Stimulated activated CD4-positive, alpha-beta T cell treated with anti-CD3 and anti-CD28 coated beads, Interleukin-4, amount 100 ng/mL, for 1 hour (primary cell): Measurements from ENCODE around the gene SH3D19.
"Not testable (repeated sequence)": the region's sequence is repeated elsewhere in the genome, so short reads cannot be mapped to it uniquely, and the experiment has no call there.

Experiments
- DNase-seq: peaks from one replicate; pipeline ENCODE4 v3.0.0-alpha.2; 2020

Gene SH3D19

GRCh38 chr4:151143811-151144210 is 181.6 kb downstream of the SH3D19 start:
- DNase-seq: no peak

DNA sequence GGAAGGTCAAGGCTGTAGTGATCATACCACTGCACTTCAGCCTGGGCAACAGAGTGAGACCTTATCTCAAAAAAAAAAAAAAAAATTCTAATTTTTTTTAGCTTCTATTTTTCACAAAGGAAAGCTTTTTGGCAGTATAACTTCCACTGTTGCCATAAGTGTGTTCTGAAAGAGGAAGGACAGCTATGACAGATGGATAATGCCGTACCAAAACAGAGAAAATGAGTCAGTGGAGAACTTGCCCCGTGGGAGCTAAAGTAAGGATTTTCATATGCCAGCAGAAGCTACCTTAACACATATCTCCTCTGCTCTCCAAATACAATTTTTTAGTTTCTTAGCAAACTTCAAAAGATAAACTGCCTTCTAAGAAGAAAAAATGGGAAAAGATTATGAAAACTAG is 182.2 kb downstream of the SH3D19 start:
- no peak for DNase-seq

- no peak for DNase-seq
Observed at GRCh38 chr4:151142758-151143157, 182.6 kb downstream of the SH3D19 start.

GRCh38 chr4:151139814-151140213 is 185.6 kb downstream of the SH3D19 start:
- DNase-seq: no peak

DNA sequence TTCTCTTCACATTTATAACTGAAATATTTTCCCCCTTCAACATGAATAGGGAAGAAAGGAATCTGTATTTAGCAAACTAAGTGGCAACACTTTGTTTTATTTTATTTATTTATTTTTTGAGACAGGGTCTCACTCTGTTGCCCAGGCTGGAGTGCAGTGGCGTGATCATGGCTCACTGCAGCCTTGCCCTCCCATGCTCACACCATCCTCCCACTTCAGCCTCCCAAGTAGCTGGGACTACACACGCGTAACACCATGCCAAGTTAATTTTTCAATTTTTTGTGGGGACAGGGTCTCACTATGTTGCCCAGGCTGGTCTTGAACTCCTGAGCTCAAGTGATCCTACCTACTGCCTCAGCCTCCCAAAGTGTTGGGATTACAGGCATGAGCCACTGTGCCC is 189.4 kb downstream of the SH3D19 start:
- not testable (repeated sequence) for DNase-seq

DNA sequence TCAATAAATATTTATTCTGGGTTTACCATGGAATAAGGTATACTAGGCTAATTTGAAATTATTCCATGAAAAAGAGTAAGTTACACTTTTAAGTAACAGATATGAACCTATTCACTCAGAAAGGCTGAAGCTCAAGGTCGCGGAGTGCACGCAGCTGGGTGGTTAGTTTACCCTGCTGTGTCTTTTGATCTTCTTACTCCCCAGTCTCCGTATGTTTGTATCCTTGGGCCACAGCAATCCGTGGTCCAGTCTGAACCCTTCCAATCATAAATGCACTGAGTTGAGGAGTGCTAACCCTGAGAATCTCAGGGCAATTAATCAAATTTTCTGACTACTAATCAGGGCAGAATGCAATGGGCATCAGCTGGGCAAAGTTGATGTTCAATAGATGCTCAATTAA is 192.1 kb downstream of the SH3D19 start:
- DNase-seq: no peak

DNA sequence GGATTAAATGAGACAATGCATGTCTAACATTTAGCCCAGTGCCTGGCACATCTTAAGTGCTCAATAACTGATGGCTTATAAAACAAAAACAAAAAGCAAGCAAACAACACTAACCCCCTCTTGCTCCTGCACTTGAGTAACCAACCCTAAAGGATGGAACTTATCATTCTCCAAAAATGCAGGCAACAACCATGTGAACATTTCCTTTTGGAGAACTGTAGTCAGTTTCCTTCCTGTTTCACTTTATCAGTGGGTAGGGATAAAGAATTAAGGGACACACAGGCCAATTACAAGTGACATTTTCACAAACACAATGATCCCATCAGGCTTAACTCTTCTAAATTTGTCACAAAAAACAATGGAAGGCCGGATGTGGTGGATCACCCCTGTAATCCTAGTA is 195.6 kb downstream of the SH3D19 start:
- no peak for DNase-seq

GRCh38 chr4:151117371-151117962 is 207.9 kb downstream of the SH3D19 start:
- DNase-seq: peak; percentile 40

DNA sequence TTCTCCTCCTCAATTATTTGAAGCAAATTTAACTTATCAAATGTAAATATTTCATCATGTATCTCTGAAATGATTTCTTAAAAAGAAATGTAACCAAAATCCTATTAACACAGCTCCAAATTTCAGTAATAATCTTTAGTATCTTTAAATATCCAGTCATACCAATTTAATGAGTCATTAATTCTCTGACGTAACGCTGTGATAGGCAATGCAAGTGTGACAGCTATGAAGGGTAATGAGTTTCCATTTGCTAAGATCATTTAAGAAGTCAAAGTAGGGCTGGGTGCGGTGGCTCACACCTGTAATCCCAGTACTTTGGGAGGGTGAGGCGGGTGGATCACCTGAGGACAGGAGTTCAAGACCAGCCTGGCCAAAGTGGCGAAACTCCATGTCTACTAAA is 210.4 kb downstream of the SH3D19 start:
- DNase-seq: no peak

DNA sequence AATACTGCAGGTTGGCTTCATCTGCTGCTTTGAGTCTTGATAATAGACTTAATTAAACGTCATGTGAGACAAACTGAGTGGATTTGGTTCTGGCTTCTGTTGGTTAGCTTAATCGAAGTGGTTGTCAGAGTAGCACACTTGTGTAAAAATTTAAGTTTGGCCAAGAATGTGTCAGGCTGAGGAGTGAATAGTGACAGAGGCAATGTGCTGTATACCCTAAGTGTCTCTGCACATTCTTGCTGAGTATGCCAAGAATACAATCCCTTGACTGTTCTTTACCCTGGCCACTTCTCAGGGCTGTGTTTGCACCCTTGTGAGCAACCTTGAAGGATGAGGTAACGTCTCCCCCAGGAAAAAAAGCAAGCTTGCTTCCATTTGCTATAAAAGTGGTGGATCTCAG is 211.1 kb downstream of the SH3D19 start:
- no peak for DNase-seq

DNA sequence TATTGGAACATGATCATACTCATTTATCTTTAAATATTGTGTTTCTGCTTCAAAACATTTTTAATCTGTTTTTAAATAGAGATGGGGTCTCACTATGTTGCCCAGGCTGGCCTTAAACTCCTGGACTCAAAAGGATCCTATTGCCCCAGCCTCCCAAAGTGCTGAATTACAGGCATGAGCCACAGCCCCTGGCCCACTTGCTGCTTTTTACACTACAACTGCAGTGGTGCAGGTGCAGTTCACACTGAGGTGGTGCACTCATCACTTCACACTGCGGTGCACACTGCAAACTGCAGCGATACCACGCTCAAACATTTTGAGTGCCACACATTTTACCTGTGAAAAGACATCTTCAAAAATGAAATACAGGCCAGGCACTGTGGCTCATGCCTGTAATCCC is 215.2 kb downstream of the SH3D19 start:
- no peak for DNase-seq

DNA sequence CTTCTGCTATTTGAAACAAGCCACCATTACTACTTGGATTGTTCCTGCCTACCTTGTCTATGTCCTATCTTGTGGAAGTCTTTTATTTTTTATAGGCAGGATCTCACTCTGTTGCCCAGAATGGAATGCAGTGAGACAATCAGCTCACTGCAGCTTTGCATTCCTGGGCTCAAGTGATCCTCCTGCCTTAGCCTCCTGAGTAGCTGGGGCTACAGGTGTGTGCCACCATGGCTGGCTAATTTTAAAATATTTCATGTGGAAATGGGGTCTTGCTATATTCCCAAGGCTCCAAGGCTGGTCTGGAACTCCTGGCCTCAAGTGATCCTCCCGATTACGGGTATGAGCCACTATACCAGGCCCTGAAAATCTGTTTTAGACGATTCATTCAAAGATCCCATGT is 218.3 kb downstream of the SH3D19 start:
- DNase-seq: no peak

- no peak for DNase-seq
Observed at GRCh38 chr4:151105454-151106032, 219.9 kb downstream of the SH3D19 start.

DNA sequence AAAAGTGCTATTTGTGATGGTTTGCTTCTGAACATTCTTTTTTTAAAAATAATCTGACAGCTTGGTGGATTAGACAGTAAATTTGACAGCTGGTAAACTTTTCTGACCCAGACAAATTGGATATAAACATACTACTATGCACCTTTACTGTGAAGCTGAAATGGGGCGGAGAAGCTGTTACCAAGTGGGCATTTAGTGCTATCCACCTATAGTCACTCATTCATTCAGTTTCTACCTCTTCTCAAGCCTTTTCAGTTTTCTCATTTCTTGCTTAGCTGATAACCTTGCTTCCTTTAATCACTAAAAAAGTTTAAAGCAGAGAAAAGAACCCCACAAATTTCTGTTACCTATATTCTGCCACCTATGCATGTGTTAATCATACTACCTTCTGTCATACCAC is 220.8 kb downstream of the SH3D19 start:
- no peak for DNase-seq

DNA sequence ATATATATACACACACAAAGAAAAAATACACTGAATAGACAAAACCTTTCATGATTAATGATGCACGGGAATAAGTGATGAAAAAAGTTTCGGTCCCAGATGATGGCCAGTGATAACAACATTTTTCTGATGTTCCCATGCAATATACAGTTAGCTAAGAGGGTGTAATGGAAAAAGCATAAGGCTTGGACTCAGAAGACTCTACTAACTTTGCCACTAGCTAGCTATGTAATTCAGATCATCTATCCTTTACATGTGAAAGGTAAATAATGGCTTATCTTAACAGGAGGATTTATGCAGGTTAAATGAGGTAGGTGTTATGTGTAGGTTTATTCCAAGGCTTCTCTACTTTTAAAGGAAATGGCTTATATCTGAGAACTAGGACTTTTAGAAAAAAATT is 221.6 kb downstream of the SH3D19 start:
- DNase-seq: no peak

DNA sequence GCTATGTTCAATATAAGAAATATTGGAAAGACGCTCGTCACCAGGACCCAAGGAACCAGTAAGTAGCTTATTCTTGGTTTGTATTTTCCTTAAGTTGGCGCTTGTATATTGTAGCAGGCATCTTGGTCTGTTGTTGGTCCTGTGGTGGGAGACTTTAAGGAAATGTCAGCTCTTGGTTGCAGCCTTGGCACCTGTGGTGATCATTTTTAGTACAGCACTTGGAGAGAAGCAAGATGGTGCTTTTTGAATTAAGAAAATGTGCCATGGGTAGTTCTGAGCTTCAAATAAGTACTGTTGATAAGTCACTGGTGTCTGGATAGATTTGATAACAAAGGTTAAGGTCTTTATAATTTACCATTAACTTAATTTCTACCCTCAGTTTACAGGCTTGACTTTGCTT is 224.9 kb downstream of the SH3D19 start:
- no peak for DNase-seq

- no peak for DNase-seq
Observed at GRCh38 chr4:151099976-151100417, 225.4 kb downstream of the SH3D19 start.

DNA sequence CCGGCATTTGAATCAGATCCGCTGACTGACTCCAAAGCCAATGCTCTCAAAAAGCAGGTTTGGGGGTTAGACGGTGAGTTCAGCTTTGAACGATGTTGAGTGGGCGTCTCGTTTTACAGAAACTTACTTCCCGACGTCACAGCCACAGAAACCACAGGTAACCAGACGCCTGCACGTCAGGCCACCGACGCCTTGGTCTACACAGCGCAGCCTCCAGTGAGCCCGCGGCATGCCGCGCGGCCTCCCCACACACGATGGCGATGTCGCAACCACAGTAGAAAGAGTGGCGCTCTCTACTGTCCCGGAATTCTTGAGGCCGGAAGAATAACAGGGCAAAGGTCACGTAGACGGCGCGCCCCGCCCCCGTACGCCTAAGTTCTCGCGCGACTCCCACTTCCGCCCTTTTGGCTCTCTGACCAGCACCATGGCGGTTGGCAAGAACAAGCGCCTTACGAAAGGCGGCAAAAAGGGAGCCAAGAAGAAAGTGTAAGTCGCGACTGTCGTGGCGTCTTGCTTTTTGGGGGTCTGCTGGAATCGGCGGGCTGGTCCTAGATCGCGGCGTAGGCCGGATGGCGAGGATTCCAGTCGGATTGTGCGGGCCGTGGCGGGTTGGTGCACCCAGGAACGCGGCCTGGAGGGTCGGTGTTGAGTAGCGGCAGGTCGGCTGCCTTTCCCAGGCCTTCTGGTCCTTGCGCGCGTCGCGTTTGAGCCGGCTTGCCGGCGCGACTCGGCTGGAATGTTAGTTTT is 226.0 kb downstream of the SH3D19 start, which contains the start of gene RPS3A:
RPS3A (plus strand) TSS at position 400 of the 747 bp plus-strand sequence; CDS start at position 425, 25 bp downstream.
- DNase-seq: peak; percentile 95

GRCh38 chr4:151098979-151099228 is 226.5 kb downstream of the SH3D19 start:
- no peak for DNase-seq

- DNase-seq: no peak
Observed at GRCh38 chr4:151097759-151098158, 227.6 kb downstream of the SH3D19 start.

DNA sequence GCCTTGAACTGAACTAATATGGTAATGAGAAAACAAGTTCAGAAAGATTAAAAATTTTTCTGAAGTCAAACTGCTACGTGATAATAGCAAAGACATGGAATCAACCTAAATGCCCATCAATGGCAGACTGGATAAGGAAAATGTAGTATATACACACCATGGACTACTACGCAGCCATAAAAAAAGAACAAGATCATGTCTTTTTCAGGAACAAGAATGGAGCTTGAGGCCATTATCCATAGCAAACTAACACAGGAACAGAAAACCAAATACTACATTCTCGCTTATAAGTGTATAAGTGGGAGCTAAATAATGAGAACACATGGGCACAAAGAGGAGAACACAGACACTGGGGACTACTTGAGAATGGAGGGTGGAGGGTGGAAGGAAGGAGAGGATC is 230.3 kb downstream of the SH3D19 start:
- no peak for DNase-seq

DNA sequence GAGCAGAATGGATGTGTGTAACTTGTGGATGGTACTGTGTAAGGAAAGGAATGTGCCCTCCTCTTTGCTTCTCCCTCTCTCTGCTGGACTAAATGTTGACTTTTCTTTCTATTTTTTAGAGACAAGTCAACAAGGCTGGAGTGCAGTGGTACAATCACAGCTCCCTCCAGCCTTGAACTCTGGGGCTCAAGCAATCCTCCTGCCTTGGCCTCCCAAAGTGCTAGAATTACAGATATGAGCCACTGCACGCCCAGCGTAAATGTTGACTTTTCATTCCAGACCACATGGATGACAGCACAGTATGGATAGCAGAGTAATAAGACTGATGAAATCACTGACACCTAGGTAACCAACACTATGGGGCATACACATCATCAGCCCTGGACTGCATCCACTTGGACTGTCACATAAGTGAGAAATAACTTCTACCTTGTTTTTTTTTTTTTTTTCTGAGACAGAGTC is 231.1 kb downstream of the SH3D19 start:
- DNase-seq: no peak

- no peak for DNase-seq
Observed at GRCh38 chr4:151093203-151093602, 232.2 kb downstream of the SH3D19 start.

- DNase-seq: no peak
Observed at GRCh38 chr4:151092488-151092887, 232.9 kb downstream of the SH3D19 start.

- no peak for DNase-seq
Observed at GRCh38 chr4:151091047-151091446, 234.4 kb downstream of the SH3D19 start.
